Islet precursor cell (in vitro differentiated cells): ENCODE measurements around the gene SMC3.

ENCODE experiments used
- DNase-seq: peaks from one replicate; pipeline ENCODE4 v3.0.0-alpha.2; 2018

The SMC3 gene

DNA sequence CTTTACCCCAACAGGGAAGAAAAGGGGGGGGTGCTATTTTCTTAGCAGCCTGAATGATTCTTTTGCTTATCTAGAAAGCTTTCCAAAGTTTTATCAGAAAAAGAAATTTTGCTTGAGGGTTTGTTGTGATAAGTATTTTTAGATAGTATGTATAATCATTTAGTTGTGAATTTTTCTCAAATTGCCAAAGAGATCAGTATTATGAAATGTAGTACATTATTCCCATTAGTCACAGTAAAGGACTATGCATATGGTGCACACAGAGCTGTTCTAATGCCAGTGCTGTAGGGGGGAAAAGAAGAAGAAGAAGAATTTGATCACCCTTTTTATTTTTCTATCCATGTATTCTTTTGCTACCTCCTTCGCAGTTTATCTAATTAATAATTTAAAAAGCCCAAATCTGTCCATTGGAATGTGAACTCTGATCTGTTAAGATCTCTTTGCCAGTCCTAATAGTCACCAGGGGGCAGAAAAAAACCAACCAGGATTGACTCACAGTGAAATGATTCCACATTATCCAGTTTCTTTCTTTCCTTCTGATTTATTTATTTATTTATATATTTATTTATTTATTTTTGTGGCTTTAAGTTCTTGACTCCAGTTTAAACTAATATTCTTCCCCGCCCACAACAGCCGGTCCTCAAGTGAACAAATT, 81.3 kb downstream of the SMC3 start:
- DNase-seq, result no peak

DNA sequence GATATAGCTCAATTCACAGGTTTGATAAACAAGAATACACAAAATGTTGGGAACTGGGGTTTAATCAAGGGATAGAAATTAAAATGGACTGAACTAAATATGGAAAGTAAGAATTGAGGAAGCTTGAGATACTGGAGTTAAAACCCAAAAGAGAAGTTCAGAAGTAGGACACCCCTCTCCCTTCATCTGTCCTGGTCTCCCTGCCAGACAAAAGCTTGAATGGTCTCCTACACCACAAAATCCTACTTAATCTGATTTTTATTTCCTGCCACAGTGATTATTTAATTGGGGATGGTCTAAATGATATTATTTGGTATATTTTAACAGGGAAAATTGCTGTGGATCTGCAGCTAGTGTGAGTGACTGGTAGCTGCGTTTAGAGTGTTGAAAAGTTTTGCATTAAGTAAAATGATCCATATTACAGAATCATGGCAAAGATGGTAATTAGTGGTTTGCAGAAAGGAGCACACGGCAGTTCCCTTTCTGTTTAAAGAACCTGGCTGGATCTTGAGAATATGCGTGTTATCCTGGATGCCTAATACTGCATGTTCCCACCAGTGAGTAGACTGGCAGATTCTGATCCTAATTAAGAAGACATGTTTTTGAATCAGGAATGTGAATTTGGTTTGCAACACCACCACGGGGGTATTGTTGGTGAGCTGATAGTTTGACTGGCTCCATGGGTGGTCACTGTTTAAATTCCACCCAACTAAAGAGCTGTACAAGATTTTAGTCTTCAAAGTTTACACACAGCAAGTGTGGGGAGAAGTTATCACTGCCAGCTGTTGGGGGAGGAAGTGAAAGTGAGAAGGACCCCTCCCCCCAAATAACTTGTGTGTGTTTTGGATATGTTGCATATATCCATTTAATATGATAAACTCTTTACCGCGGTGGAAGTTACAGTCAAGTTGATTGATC, 82.1 kb downstream of the SMC3 start:
- no peak for DNase-seq

DNA sequence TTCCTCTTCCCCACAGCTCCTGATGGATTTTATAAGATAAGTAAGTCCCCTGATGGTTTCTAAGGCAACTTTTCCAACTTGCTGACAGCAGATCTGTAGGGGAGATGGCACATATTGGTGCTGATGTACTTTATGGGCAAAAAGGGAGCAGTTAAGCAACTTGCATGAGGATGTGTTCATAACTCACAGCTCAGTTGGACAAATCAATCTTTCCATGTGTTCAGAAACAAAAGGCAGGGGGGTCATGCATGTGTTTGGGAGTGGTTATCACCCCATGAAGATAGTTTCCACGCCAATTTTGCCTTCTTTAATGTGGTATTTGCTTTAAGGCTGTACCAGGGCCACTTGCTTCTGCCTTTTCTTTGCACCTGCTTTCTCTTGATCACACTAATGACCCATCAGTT, 82.8 kb downstream of the SMC3 start:
- no peak for DNase-seq

DNA sequence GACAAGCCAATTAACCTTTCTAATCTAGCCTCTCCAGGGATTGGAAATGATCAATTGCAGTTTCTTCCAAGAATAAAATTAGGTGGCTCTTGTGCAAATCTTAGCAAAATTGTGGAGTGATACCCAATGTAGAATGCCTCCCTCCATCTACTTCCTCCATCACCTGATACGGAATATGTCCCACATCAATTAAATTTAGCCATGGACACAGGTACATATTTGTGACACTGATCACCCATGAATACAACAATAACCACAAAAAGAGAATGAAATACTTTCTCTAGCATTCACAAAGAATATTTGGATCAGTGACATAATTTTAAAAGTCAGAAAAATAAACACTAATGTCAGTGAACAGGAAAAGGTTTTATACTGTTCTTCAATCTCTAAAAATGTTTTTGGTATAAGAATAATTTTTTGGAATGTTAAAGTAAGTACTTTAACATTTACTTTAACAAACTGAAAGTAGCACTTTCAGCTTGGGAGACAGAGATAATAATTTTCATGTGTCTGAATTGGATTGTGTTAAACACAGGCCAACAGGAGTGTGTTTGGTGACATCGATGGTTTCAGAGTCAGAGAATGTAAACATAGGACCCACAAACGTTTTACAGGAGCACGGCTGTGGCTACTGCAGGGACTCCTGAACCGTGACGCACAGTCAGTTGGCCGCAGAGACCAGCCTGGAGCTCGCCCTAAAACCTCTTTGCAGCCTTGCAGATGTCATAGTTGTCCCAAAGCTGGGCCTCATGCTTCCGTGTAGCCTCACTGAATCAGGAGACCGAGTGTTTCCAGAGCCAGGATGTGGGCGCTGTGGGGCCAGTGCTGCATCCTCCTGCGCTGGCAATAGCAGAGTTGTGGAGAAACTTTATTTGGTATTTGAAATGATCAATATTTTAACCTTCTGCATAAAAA, 83.8 kb downstream of the SMC3 start:
- peak; percentile 59 for DNase-seq

DNA sequence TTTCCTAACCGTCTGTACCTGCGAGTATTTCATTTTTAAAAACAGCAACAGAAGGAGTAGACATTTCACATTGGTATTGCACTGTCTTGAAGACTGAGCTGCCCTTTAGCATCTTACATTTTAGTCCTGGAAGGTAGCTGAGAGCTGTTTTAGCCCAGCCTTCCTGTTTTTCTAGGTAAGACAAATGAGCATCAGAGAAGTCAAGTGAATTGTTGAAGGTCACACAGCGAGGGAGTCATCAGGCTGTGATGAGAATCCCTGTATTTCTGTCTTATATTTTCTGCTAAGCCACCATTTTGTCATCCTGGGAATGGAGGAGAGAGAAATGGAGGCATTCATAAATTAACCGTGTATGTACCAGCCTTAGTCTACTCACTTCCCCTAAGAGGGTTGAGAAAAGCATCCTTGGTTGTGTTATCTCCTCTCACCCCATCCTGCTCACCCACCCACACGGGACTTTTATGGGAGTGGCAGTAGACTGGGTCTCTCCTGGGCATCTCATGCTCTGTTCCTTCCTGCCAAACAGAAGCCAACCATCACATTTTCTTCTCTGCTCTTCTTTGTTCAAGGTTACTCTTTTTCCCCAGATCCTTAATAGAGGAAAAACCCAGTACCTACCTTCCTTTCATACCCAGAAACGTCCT, 85.1 kb downstream of the SMC3 start:
- no peak for DNase-seq
